Adrenal gland (tissue), 5 donors: ENCODE results near the gene DNAJB7.

ENCODE experiments used
- CTCF ChIP-seq, 6 experiments: fragments of 450-650 bp in 4 of 6; fragments of 200-600 bp in 2 of 6; sonication (generic) in 1 of 6; IDR thresholded peaks; 1 replicate in 5 of 6; 2 replicates in 1 of 6; pipeline versions ENCODE4 v1.5.1 to v1.8.0; 2016 to 2021; ENCODE audit warnings: antibody characterized with exemption in 6 of 6, mild to moderate bottlenecking in 2 of 6, moderate library complexity in 1 of 6
- POLR2A ChIP-seq, 2 donors: fragments of 450-650 bp; IDR thresholded peaks; one replicate each; pipeline ENCODE4 v1.6.1; 2017; ENCODE audit warnings: antibody characterized with exemption in 2 of 2, mild to moderate bottlenecking in 2 of 2, moderate library complexity in 1 of 2
- donor health status: DM: no; HTN: no; CAD: no.

DNA sequence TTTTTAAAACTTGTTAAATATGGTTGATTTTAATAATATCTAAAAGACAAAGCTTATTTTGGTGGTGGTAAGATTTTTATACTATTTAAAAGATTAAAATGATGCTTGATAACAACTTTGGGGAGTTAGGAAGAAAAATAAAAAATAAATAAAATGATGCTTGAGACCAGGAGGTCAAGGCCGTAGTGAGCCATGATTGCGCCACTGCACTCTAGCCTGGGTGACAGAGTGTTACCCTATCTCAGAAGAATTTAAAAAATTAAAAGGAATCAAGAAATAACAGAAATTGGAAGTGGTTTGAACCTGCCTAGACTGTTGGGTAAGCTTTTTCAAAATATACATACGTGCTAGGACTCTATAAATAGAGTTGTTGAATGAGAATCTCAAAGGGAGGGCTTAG, 12.1 kb upstream of the DNAJB7 start:
- TF ChIP-seq POLR2A (IDR thresholded peaks at IDR 0.05) (no peak), CTCF (IDR thresholded peaks at IDR 0.05) (no peak)
